ENCODE measurements around the gene TUBA4B.

DNA sequence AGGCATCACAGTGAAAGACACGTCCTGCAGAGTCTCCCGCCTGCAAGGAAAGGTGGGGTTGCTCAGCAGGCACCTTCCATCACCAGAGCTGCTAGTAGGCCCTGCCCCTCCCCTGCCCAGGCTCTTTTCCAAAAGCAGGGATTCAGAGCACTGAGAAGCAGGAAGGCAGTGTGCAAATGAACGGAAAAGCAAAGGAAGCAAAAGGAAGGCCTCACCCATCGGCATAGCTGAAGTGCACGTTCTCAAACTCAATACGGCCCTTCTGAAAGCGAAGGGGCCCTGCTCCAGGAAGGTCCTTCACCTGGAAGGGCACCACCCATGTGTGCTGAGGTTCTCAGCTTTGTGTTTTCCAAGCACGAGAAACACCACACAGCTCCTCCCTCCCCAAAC, 40.0 kb upstream of the TUBA4B start:
- TF ChIP-seq, protein P1, sequence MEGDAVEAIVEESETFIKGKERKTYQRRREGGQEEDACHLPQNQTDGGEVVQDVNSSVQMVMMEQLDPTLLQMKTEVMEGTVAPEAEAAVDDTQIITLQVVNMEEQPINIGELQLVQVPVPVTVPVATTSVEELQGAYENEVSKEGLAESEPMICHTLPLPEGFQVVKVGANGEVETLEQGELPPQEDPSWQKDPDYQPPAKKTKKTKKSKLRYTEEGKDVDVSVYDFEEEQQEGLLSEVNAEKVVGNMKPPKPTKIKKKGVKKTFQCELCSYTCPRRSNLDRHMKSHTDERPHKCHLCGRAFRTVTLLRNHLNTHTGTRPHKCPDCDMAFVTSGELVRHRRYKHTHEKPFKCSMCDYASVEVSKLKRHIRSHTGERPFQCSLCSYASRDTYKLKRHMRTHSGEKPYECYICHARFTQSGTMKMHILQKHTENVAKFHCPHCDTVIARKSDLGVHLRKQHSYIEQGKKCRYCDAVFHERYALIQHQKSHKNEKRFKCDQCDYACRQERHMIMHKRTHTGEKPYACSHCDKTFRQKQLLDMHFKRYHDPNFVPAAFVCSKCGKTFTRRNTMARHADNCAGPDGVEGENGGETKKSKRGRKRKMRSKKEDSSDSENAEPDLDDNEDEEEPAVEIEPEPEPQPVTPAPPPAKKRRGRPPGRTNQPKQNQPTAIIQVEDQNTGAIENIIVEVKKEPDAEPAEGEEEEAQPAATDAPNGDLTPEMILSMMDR (IDR thresholded peaks at IDR 0.05), result no peak
- TF ChIP-seq POLR2A (IDR thresholded peaks at IDR 0.05) (no peak), POLR2AphosphoS5 (IDR thresholded peaks at IDR 0.05) (no peak)

Data from prostate gland (tissue), 2 donors.